ENCODE measurements around the gene SGO2. TPM values are rescaled to one million over a fixed set of nuclear protein-coding genes. Genes with fewer than 3 reads are reported as not detected.

Gene SGO2
- total and polyA plus RNA-seq, 2 of the 13 experiments (the other 11 are each of a cell fraction or from before 2014, with no cell fraction given), result 5.1 to 16.2 TPM

DNA sequence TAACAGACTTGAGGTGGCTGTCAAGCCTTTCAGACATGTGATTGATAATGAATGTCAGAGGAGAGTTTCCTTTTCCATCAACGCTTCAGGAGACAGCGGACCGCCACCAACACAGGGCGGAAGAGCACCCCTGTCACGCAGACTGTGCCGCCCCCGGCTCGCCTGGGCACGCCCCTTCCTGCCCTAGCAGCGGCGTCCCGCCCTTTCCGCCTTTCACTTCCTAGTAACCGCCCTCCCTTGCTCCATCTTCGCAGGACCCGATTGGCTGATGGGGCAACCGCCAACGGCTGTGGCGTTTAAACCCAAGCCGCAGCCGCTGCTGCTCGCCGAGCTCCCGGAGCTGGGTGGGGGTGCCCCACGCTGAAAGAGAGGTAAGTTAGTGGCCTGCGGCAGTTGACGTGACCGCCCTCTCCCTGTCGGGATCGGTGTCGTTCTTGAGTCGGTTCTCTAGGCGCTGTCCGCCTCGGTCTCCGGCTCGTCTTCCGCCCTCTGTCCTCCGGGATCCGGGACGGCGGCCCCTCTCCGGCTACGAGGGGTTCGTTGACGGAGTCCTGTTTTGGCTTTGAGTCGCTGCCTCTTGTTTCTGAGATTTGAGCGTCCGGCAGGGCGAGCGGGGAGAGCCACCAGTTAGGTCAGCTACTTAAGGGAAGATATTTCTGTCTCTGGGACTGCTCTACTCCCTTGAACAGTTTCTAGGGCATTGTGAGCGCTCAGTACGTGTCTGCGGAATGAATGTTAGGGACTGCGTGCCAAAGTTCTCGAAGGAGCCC is at the start of gene SGO2 (continued):
- TF ChIP-seq ZSCAN30 (CRISPR knock-in tag; IDR thresholded peaks at IDR 0.05) (no peak), GABPA (IDR thresholded peaks at IDR 0.05; ENCODE audit: low read depth, low read length) (peak; percentile 90), GABPA (CRISPR knock-in tag; IDR thresholded peaks at IDR 0.05; ENCODE audit: low read depth) (peak; percentile 99), NFRKB (IDR thresholded peaks at IDR 0.05) (no peak), RCOR2 (CRISPR knock-in tag; IDR thresholded peaks at IDR 0.05) (no peak), ZMYM2 (CRISPR knock-in tag; IDR thresholded peaks at IDR 0.05) (peak; percentile 46; the same call in 1 of the 2 replicates), SALL1 (CRISPR knock-in tag; IDR thresholded peaks at IDR 0.05) (peak; percentile 92), SMARCE1 (IDR thresholded peaks at IDR 0.05; ENCODE audit: borderline replicate concordance) (no peak), NONO (IDR thresholded peaks at IDR 0.05) (no peak), NONO (CRISPR knock-in tag; conservative IDR thresholded peaks at IDR 0.05) (peak; percentile 80), MAF1 (CRISPR knock-in tag; IDR thresholded peaks at IDR 0.05; ENCODE audit: borderline replicate concordance) (no peak), U2AF2 (IDR thresholded peaks at IDR 0.05; ENCODE audit: low read depth, low read length) (no peak), POGZ (CRISPR knock-in tag; IDR thresholded peaks at IDR 0.05) (peak; percentile 100), SP5 (CRISPR knock-in tag; IDR thresholded peaks at IDR 0.05; ENCODE audit: borderline replicate concordance, low read depth) (peak; percentile 94), KLF13 (CRISPR knock-in tag; IDR thresholded peaks at IDR 0.05) (no peak), MED8 (CRISPR knock-in tag; IDR thresholded peaks at IDR 0.05; ENCODE audit: insufficient replicate concordance) (no peak)
- TF ChIP-seq, protein P1, sequence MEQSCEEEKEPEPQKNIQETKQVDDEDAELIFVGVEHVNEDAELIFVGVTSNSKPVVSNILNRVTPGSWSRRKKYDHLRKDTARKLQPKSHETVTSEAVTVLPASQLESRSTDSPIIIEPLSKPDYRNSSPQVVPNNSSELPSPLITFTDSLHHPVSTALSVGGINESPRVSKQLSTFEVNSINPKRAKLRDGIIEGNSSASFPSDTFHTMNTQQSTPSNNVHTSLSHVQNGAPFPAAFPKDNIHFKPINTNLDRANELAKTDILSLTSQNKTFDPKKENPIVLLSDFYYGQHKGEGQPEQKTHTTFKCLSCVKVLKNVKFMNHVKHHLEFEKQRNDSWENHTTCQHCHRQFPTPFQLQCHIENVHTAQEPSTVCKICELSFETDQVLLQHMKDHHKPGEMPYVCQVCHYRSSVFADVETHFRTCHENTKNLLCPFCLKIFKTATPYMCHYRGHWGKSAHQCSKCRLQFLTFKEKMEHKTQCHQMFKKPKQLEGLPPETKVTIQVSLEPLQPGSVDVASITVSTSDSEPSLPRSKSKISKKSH (CRISPR knock-in tag; IDR thresholded peaks at IDR 0.05; ENCODE audit: borderline replicate concordance), result no peak; the same call in 1 of the 2 replicates
- TF ChIP-seq, protein P2, sequence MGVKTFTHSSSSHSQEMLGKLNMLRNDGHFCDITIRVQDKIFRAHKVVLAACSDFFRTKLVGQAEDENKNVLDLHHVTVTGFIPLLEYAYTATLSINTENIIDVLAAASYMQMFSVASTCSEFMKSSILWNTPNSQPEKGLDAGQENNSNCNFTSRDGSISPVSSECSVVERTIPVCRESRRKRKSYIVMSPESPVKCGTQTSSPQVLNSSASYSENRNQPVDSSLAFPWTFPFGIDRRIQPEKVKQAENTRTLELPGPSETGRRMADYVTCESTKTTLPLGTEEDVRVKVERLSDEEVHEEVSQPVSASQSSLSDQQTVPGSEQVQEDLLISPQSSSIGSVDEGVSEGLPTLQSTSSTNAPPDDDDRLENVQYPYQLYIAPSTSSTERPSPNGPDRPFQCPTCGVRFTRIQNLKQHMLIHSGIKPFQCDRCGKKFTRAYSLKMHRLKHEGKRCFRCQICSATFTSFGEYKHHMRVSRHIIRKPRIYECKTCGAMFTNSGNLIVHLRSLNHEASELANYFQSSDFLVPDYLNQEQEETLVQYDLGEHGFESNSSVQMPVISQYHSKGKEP (CRISPR knock-in tag; IDR thresholded peaks at IDR 0.05), result no peak; the same call in none of the 2 replicates
- TF ChIP-seq, protein P3, sequence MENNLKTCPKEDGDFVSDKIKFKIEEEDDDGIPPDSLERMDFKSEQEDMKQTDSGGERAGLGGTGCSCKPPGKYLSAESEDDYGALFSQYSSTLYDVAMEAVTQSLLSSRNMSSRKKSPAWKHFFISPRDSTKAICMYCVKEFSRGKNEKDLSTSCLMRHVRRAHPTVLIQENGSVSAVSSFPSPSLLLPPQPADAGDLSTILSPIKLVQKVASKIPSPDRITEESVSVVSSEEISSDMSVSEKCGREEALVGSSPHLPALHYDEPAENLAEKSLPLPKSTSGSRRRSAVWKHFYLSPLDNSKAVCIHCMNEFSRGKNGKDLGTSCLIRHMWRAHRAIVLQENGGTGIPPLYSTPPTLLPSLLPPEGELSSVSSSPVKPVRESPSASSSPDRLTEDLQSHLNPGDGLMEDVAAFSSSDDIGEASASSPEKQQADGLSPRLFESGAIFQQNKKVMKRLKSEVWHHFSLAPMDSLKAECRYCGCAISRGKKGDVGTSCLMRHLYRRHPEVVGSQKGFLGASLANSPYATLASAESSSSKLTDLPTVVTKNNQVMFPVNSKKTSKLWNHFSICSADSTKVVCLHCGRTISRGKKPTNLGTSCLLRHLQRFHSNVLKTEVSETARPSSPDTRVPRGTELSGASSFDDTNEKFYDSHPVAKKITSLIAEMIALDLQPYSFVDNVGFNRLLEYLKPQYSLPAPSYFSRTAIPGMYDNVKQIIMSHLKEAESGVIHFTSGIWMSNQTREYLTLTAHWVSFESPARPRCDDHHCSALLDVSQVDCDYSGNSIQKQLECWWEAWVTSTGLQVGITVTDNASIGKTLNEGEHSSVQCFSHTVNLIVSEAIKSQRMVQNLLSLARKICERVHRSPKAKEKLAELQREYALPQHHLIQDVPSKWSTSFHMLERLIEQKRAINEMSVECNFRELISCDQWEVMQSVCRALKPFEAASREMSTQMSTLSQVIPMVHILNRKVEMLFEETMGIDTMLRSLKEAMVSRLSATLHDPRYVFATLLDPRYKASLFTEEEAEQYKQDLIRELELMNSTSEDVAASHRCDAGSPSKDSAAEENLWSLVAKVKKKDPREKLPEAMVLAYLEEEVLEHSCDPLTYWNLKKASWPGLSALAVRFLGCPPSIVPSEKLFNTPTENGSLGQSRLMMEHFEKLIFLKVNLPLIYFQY (CRISPR knock-in tag; IDR thresholded peaks at IDR 0.05; ENCODE audit: borderline replicate concordance), result peak; percentile 45; the same call in 1 of the 2 replicates
- TF ChIP-seq, protein P4, sequence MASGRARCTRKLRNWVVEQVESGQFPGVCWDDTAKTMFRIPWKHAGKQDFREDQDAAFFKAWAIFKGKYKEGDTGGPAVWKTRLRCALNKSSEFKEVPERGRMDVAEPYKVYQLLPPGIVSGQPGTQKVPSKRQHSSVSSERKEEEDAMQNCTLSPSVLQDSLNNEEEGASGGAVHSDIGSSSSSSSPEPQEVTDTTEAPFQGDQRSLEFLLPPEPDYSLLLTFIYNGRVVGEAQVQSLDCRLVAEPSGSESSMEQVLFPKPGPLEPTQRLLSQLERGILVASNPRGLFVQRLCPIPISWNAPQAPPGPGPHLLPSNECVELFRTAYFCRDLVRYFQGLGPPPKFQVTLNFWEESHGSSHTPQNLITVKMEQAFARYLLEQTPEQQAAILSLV (CRISPR knock-in tag; IDR thresholded peaks at IDR 0.05; ENCODE audit: borderline replicate concordance), result no peak; the same call in 1 of the 2 replicates

All from HepG2 (cell line).